Upper lobe of right lung (tissue), 1 donor: ENCODE results near the gene BLVRA. TPM values are rescaled to one million over a fixed set of nuclear protein-coding genes. Genes with fewer than 3 reads are reported as not detected.
A peak's percentile ranks its signal among the peaks of the same experiment; 100 is the strongest.
"Not testable (repeated sequence)": the region's sequence is repeated elsewhere in the genome, so short reads cannot be mapped to it uniquely, and the experiment has no call there.

ENCODE experiments used
- ATAC-seq: fragments of 200-7000 bp; cut with Tn5 transposase; one replicate; pipeline ENCODE4 v1.9.1; 2020; ENCODE audit warnings: mild to moderate bottlenecking, moderate library complexity
- DNase-seq: peaks from one replicate; pipeline ENCODE4 v3.0.0-alpha.2; 2020
- H3K27ac ChIP-seq: fragments of 200-600 bp; one replicate; pipeline ENCODE4 v1.8.0; 2022
- H3K27me3 ChIP-seq: fragments of 200-600 bp; one replicate; pipeline ENCODE4 v1.8.0; 2022; ENCODE audit warnings: mild to moderate bottlenecking
- H3K36me3 ChIP-seq: fragments of 200-600 bp; one replicate; pipeline ENCODE4 v1.8.0; 2022
- H3K4me1 ChIP-seq: fragments of 200-600 bp; one replicate; pipeline ENCODE4 v1.8.0; 2022
- H3K4me3 ChIP-seq: fragments of 200-600 bp; one replicate; pipeline ENCODE4 v1.8.0; 2022; ENCODE audit warnings: mild to moderate bottlenecking
- H3K9me3 ChIP-seq: fragments of 200-600 bp; one replicate; pipeline ENCODE4 v1.8.0; 2022
- intact Hi-C: fragments of 100-400 bp; cut with DNase I; formaldehyde crosslinking; loops from one replicate; pipeline ENCODE4 v1.11.0; 2022
- total RNA-seq: library from RNA; stranded (reverse); fragmentation: NEBNext Ultra II Directional; extraction: Animal tissue kit (Norgen Biotek cat#: 25700); gene quantifications from one replicate; pipeline ENCODE4 v1.2.1, GENCODE V29; 2021
- TF ChIP-seq, protein P1 (sequence below): fragments of 200-600 bp; IDR thresholded peaks from one replicate; pipeline ENCODE4 v1.8.0; 2022; ENCODE audit warnings: antibody characterized with exemption
- donor health status: DM: no; HTN: yes; CAD: no; lungs with severe emphysema.

BLVRA gene
- total RNA-seq, 1 donor from 2014 or later, result 104 TPM

DNA sequence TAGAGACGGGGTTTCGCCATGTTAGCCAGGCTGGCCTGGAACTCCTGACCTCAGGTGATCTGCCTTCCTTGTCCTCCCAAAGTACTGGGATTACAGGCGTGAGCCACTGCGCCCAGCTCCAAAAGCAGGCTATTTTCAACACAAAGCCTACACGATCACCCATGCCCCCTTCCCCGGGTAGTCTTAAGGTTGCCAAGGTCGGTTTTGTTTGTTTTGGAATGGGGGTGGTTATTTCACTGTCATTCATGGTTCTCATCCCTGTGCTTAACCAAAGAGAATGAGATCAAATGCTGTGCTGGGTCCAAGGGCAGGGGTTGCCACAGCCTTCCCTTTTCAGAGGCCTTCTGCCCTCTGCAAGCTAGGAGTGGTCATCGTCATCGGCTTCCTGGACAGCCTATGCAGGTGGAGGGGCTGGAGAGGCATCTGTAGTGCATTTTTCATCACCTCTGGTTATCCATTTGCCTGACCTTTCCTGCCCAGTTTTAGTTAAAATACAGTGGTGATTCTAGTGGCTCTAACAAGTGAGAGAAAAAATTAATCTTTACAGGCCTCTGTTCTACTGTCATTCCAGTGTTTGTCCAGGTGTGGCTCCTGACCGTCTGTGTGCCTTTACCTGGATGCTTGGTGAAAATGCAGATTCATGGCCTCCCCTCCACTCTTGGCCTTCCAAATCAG lies 11.4 kb downstream of the BLVRA start:
- DNase-seq, result no peak
- Histone ChIP-seq H3K4me1 (peaks cover under 1% of the 10 kb centered on the region), H3K4me3 (no peak overlapping the region), H3K36me3 (peaks cover 17% of the 10 kb centered on the region), H3K27ac (peak overlapping the region; percentile 17), H3K9me3 (no peaks in the 10 kb centered on the region), H3K27me3 (no peaks in the 10 kb centered on the region)
- TF ChIP-seq, protein P1, sequence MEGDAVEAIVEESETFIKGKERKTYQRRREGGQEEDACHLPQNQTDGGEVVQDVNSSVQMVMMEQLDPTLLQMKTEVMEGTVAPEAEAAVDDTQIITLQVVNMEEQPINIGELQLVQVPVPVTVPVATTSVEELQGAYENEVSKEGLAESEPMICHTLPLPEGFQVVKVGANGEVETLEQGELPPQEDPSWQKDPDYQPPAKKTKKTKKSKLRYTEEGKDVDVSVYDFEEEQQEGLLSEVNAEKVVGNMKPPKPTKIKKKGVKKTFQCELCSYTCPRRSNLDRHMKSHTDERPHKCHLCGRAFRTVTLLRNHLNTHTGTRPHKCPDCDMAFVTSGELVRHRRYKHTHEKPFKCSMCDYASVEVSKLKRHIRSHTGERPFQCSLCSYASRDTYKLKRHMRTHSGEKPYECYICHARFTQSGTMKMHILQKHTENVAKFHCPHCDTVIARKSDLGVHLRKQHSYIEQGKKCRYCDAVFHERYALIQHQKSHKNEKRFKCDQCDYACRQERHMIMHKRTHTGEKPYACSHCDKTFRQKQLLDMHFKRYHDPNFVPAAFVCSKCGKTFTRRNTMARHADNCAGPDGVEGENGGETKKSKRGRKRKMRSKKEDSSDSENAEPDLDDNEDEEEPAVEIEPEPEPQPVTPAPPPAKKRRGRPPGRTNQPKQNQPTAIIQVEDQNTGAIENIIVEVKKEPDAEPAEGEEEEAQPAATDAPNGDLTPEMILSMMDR, result no peak
- ATAC-seq, result peak; percentile 40
- intact Hi-C loops, result no loop called here

DNA sequence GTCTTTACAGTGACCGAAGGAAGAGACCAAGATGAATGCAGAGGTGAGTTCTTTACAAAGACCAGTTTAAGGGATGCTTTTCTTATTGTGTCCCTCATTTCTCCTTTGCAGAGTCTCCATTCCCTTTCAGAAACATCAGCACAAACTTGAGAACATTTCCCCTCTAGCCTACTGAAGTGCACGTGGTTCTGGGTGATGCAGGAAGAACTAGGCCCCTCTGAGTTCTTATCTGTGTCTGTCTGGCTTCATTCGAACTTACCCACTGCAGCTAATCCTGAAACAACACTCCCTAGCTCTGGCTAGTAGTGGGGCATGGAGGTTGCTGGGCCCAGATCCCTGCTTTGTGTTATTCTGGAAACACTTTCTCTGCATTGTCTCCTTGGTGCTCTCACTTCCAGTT lies 12.6 kb downstream of the BLVRA start:
- Histone ChIP-seq H3K27me3 (no peaks in the 10 kb centered on the region), H3K4me1 (no peaks in the 10 kb centered on the region), H3K36me3 (peaks cover 17% of the 10 kb centered on the region), H3K9me3 (no peaks in the 10 kb centered on the region), H3K4me3 (no peak overlapping the region), H3K27ac (no peak overlapping the region)
- intact Hi-C loops, result no loop called here
- no peak for DNase-seq
- TF ChIP-seq, protein P1, result no peak
- no peak for ATAC-seq

DNA sequence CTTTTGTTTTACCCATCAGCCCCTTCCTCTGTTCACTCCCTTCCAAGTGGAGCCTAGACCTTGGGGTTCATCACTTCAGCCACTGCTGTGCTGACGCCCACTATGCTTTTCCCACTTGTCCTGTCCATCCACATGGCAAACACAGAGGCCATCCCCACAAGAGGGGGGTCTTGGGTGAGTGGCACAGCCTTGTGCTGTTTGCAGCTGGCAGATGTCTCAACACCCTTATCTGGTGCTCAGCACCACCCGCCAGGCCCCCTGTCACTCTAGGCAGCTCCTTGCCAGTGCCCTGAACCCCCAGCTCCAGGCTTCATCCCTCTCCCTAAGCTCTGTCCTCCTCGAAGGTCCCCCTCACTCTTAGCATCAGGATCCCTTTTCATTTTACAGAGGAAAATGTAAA lies 13.1 kb downstream of the BLVRA start:
- no peak overlapping the region for H3K4me3 ChIP-seq
- H3K4me1 ChIP-seq, result no peaks in the 10 kb centered on the region
- H3K27ac ChIP-seq, result no peak overlapping the region
- TF ChIP-seq, protein P1, result no peak
- H3K27me3 ChIP-seq, result no peaks in the 10 kb centered on the region
- H3K36me3 ChIP-seq, result peaks cover 17% of the 10 kb centered on the region
- intact Hi-C loops, result no loop called here
- peak; percentile 35 for DNase-seq
- ATAC-seq, result peak; percentile 24
- H3K9me3 ChIP-seq, result no peaks in the 10 kb centered on the region

DNA sequence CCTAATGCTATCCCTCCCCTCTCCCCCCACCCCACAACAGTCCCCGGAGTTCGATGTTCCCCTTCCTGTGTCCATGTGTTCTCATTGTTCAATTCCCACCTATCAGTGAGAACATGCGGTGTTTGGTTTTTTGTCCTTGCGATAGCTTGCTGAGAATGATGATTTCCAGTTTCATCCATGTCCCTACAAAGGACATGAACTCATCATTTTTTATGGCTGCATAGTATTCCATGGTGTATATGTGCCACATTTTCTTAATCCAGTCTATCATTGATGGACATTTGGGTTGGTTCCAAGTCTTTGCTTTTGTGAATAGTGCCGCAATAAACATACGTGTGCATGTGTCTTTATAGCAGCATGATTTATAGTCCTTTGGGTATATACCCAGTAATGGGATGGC lies 14.8 kb downstream of the BLVRA start:
- not testable (repeated sequence) for H3K27me3 ChIP-seq, ATAC-seq, H3K27ac ChIP-seq

DNA sequence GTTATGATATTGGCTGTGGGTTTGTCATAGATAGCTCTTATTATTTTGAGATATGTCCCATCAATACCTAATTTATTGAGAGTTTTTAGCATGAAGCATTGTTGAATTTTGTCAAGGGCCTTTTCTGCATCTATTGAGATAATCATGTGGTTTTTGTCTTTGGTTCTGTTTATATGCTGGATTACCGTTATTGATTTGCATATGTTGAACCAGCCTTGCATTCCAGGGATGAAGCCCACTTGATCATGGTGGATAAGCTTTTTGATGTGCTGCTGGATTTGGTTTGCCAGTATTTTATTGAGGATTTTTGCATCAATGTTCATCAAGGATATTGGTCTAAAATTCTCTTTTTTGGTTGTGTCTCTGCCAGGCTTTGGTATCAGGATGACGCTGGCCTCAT lies 16.8 kb downstream of the BLVRA start:
- ATAC-seq, H3K9me3 ChIP-seq, H3K27ac ChIP-seq, intact Hi-C loops, H3K27me3 ChIP-seq, H3K4me3 ChIP-seq, H3K4me1 ChIP-seq, DNase-seq: not testable (repeated sequence)
- peaks cover 20% of the 10 kb centered on the region for H3K36me3 ChIP-seq

More for the DNA sequence above, 14.8 kb downstream of the BLVRA start:
- H3K9me3 ChIP-seq, H3K4me1 ChIP-seq, H3K4me3 ChIP-seq, intact Hi-C loops, DNase-seq: not testable (repeated sequence)
- peaks cover 17% of the 10 kb centered on the region for H3K36me3 ChIP-seq

DNA sequence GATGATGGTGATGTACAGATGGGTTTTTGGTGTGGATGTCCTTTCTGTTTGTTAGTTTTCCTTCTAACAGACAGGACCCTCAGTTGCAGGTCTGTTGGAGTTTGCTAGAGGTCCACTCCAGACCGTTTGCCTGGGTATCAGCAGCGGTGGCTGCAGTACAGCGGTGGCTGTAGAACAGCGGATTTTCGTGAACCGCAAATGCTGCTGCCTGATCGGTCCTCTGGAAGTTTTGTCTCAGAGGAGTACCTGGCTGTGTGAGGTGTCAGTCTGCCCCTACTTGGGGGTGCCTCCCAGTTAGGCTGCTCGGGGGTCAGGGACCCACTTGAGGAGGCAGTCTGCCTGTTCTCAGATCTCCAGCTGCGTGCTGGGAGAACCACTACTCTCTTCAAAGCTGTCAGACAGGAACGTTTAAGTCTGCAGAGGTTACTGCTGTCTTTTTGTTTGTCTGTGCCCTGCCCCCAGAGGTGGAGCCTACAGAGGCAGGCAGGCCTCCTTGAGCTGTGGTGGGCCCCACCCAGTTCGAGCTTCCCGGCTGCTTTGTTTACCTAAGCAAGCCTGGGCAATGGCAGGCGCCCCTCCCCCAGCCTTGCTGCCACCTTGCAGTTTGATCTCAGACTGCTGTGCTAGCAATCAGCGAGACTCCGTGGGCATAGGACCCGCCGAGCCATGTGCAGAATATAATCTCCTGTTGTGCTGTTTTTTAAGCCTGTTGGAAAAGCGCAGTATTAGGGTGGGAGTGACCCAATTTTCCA lies 20.0 kb downstream of the BLVRA start:
- H3K4me3 ChIP-seq, ATAC-seq, DNase-seq, H3K27ac ChIP-seq, H3K27me3 ChIP-seq, H3K4me1 ChIP-seq, intact Hi-C loops, H3K9me3 ChIP-seq, H3K36me3 ChIP-seq: not testable (repeated sequence)

DNA sequence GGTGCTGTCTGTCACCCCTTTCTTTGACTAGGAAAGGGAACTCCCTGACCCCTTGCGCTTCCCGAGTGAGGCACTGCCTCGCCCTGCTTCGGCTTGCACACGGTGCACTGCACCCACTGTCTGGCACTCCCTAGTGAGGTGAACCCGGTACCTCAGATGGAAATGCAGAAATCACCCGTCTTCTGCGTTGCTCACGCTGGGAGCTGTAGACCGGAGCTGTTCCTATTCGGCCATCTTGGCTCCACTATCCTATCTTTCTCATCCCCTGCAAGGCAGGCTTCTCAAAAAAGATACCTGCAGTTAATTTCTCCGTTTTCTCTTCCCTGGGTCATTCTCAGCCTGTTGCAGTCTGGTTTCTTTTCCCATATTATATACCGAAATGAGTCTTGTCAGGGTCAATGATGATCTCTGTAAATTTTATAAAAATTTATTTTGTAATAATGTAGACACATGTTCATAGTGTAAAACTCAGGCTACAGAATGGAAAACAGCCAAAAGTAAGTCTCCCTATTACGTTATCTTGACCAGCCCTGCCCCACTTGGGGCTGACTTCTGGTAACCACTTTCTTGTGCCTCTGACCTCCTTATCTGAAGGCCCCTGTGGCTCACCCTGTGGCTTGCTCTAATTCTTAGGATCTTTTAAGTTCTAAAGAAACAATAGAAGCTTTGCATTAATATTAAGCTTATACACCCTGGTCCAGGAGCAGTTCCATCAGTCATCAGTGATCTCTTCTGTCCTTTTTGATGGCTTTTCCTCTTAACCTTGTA lies 20.7 kb downstream of the BLVRA start:
- ATAC-seq (peak; percentile 40), DNase-seq (no peak)
- Histone ChIP-seq H3K27me3 (no peaks in the 10 kb centered on the region), H3K36me3 (peaks cover 8% of the 10 kb centered on the region), H3K4me1 (peaks cover 4% of the 10 kb centered on the region), H3K27ac (no peak overlapping the region), H3K4me3 (no peak overlapping the region), H3K9me3 (no peaks in the 10 kb centered on the region)
- intact Hi-C loops, result no loop called here
- TF ChIP-seq, protein P1, result no peak
